DOHH2 (cell line): ENCODE results near the gene S100A4.
"Not testable (repeated sequence)": the region's sequence is repeated elsewhere in the genome, so short reads cannot be mapped to it uniquely, and the experiment has no call there.

Experiments used
- H3F3A ChIP-seq: fragments of 200-600 bp; sonication (generic), shearing (Covaris generic); 2 replicates; pipeline ENCODE4 v1.6.0; 2016; ENCODE audit warnings: antibody characterized with exemption, mild to moderate bottlenecking; ENCODE audit not compliant: control insufficient read depth, insufficient read depth
- H3K27ac ChIP-seq: fragments of 200-600 bp; sonication (generic); 2 replicates; pipeline ENCODE4 v1.5.1; 2014; ENCODE audit warnings: low read depth, mild to moderate bottlenecking, low read length, moderate library complexity
- H3K27me3 ChIP-seq: fragments of 200-600 bp; sonication (generic); 2 replicates; pipeline ENCODE4 v1.6.1; 2014; ENCODE audit warnings: mild to moderate bottlenecking, low read length, mixed read lengths; ENCODE audit not compliant: control insufficient read depth
- H3K36me3 ChIP-seq: fragments of 200-600 bp; sonication (generic); 2 replicates; pipeline ENCODE4 v1.6.1; 2014; ENCODE audit warnings: mild to moderate bottlenecking, low read length, moderate library complexity, mixed read lengths; ENCODE audit not compliant: control insufficient read depth
- H3K4me1 ChIP-seq: fragments of 200-600 bp; sonication (generic); 2 replicates; pipeline ENCODE4 v1.6.1; 2014; ENCODE audit warnings: mild to moderate bottlenecking, low read length, mixed read lengths; ENCODE audit not compliant: control insufficient read depth
- H3K4me2 ChIP-seq: fragments of 200-600 bp; sonication (generic); 2 replicates; pipeline ENCODE4 v1.6.0; 2014; ENCODE audit warnings: mild to moderate bottlenecking, low read length, moderate library complexity
- H3K4me3 ChIP-seq: fragments of 200-600 bp; sonication (generic); 2 replicates; pipeline ENCODE4 v1.5.1; 2014; ENCODE audit warnings: mild to moderate bottlenecking, low read length, mixed read lengths
- H3K79me2 ChIP-seq: fragments of 200-600 bp; sonication (generic); 2 replicates; pipeline ENCODE4 v1.6.1; 2014; ENCODE audit warnings: mild to moderate bottlenecking, low read length, mixed read lengths; ENCODE audit not compliant: control insufficient read depth
- H3K9me2 ChIP-seq: fragments of 200-600 bp; sonication (generic); replicated peaks from 2 replicates; pipeline ENCODE4 v1.6.1; 2014; ENCODE audit warnings: mild to moderate bottlenecking, low read length, mixed read lengths; ENCODE audit not compliant: control insufficient read depth
- H3K9me3 ChIP-seq: fragments of 200-600 bp; sonication (generic); 2 replicates; pipeline ENCODE4 v1.6.1; 2014; ENCODE audit warnings: antibody characterized with exemption, low read length, mixed read lengths; ENCODE audit not compliant: control insufficient read depth, insufficient read depth
- H4K20me1 ChIP-seq: fragments of 200-600 bp; sonication (generic); 2 replicates; pipeline ENCODE4 v1.6.0; 2014; ENCODE audit warnings: low read depth, mild to moderate bottlenecking, antibody characterized with exemption, low read length, moderate library complexity; ENCODE audit not compliant: control insufficient read depth, insufficient read depth
- EZH2phosphoT487 ChIP-seq: fragments of 200-600 bp; sonication (generic); IDR thresholded peaks from 2 replicates; pipeline ENCODE4 v1.6.1; 2017; ENCODE audit warnings: borderline replicate concordance, mild to moderate bottlenecking, antibody characterized with exemption, low read length, moderate library complexity, mixed read lengths
- TF ChIP-seq, protein P1 (sequence below): fragments of 200-600 bp; sonication (generic); IDR thresholded peaks from one replicate; pipeline ENCODE4 v1.5.1; 2014; ENCODE audit warnings: antibody characterized with exemption, mild to moderate bottlenecking, low read depth, low read length; ENCODE audit not compliant: poor library complexity, severe bottlenecking

Gene S100A4

DNA sequence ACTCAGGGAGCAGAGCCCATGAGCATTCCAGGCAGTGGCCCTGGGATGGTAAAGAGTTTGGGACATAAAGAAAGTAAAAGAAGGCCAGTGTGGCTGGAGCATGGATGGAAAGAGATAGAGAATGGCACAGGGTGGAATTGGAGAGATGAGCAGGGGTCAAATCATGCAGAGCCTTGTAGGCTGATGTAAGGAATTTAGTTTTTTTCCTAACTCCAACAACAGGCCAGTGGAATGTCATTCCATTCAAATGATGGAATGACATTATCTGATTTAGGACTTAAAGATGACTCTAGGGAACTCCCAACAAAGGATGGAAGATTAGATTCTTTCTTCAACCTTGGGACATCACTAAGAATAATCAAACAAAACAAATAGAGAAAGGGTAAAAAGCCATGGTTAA, 32.9 kb upstream of the S100A4 start:
- Histone ChIP-seq H3K27me3 (peaks cover 25% of the 10 kb centered on the region), H3F3A (no peaks in the 10 kb centered on the region), H3K36me3 (no peaks in the 10 kb centered on the region), H3K4me1 (no peaks in the 10 kb centered on the region), H3K4me2 (no peak overlapping the region), H3K9me3 (no peaks in the 10 kb centered on the region), H3K79me2 (no peaks in the 10 kb centered on the region), H3K4me3 (no peak overlapping the region), H4K20me1 (no peaks in the 10 kb centered on the region), H3K27ac (no peak overlapping the region), H3K9me2 (no peaks in the 10 kb centered on the region)
- no peak for TF ChIP-seq EZH2phosphoT487
- TF ChIP-seq, protein P1, sequence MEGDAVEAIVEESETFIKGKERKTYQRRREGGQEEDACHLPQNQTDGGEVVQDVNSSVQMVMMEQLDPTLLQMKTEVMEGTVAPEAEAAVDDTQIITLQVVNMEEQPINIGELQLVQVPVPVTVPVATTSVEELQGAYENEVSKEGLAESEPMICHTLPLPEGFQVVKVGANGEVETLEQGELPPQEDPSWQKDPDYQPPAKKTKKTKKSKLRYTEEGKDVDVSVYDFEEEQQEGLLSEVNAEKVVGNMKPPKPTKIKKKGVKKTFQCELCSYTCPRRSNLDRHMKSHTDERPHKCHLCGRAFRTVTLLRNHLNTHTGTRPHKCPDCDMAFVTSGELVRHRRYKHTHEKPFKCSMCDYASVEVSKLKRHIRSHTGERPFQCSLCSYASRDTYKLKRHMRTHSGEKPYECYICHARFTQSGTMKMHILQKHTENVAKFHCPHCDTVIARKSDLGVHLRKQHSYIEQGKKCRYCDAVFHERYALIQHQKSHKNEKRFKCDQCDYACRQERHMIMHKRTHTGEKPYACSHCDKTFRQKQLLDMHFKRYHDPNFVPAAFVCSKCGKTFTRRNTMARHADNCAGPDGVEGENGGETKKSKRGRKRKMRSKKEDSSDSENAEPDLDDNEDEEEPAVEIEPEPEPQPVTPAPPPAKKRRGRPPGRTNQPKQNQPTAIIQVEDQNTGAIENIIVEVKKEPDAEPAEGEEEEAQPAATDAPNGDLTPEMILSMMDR, result no peak

DNA sequence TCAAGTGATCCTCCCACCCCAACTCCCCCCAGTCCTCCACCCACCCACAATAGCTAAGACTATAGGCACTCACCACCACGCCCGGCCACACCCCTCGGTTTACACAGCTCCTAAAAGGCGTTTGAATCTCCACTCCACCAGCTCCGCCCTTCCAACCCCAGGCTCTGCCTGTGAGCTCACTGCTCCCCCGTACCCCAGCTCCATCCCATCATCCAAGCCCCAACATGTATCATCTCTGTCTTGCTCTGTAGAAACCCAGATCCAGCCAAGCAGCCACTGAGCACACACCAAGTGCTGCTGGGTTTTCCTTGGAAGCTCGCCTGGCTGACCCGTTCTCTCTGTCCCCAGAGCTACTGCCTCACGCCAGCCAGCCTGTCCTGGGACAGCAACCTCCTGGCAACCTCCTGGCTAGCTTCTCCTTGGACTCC, 32.0 kb upstream of the S100A4 start:
- Histone ChIP-seq H4K20me1 (no peaks in the 10 kb centered on the region), H3K27me3 (peaks cover 25% of the 10 kb centered on the region), H3K27ac (no peak overlapping the region), H3K4me1 (no peaks in the 10 kb centered on the region), H3K79me2 (no peaks in the 10 kb centered on the region), H3K4me2 (no peak overlapping the region), H3F3A (no peaks in the 10 kb centered on the region), H3K36me3 (no peaks in the 10 kb centered on the region), H3K4me3 (no peak overlapping the region), H3K9me3 (no peaks in the 10 kb centered on the region), H3K9me2 (no peaks in the 10 kb centered on the region)
- TF ChIP-seq, protein P1, result no peak
- no peak for TF ChIP-seq EZH2phosphoT487

DNA sequence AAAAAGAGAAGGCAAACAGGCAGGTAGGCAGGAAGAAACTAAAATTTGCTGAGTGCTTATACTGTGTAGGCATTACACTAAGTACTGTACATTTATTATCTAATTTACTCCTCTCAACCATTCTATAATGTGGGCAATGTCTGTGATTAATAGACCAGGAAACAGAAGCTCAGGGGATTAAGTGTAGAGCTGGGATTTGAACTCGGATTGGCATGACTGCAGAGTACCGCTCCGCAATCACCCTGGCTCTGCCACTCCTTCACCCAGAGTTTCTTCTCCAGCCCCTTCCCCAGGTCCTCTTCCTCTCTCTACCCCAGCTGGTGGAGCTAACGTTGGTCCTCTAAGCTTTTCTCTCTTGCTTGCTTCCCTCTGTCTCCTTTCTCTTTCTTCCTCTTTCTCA, 31.5 kb upstream of the S100A4 start:
- H3K27me3 ChIP-seq, result peaks cover 25% of the 10 kb centered on the region
- no peaks in the 10 kb centered on the region for H3K9me2 ChIP-seq
- H3F3A ChIP-seq, result no peaks in the 10 kb centered on the region
- no peak overlapping the region for H3K27ac ChIP-seq
- H3K36me3 ChIP-seq, result no peaks in the 10 kb centered on the region
- H3K4me3 ChIP-seq, result no peak overlapping the region
- no peak overlapping the region for H3K4me2 ChIP-seq
- no peaks in the 10 kb centered on the region for H3K4me1 ChIP-seq
- H3K79me2 ChIP-seq, result no peaks in the 10 kb centered on the region
- no peaks in the 10 kb centered on the region for H4K20me1 ChIP-seq
- no peaks in the 10 kb centered on the region for H3K9me3 ChIP-seq
- TF ChIP-seq EZH2phosphoT487, result no peak
- TF ChIP-seq, protein P1, result no peak

DNA sequence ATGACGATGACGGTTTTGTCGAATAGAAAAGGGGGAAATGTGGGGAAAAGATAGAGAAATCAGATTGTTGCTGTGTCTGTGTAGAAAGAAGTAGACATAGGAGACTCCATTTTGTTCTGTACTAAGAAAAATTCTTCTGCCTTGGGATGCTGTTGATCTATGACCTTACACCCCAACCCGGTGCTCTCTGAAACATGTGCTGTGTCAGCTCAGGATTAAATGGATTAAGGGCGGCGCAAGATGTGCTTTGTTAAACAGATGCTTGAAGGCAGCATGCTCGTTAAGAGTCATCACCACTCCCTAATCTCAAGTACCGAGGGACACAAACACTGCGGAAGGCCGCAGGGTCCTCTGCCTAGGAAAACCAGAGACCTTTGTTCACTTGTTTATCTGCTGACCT, 29.9 kb upstream of the S100A4 start:
- H3F3A ChIP-seq, H4K20me1 ChIP-seq, H3K4me1 ChIP-seq, H3K36me3 ChIP-seq, H3K9me2 ChIP-seq, H3K4me2 ChIP-seq, H3K4me3 ChIP-seq, H3K79me2 ChIP-seq, H3K27ac ChIP-seq, H3K9me3 ChIP-seq: not testable (repeated sequence)
- peaks cover 25% of the 10 kb centered on the region for H3K27me3 ChIP-seq

DNA sequence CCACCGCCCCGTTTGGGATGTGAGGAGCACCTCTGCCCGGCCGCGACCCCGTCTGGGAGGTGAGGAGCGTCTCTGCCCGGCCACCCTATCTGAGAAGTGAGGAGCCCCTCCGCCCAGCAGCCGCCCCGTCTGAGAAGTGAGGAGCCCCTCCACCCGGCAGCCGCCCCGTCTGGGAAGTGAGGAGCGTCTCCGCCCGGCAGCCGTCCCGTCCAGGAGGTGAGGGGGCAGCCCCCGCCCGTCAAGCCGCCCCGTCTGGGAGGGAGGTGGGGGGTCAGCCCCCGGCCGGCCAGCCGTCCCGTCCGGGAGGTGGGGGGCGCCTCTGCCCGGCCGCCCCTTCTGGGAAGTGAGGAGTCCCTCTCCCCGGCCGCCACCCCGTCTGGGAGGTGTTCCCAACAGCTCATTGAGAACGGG, 29.5 kb upstream of the S100A4 start:
- H3K4me1 ChIP-seq, H3K4me3 ChIP-seq, H3F3A ChIP-seq, H3K9me3 ChIP-seq, H3K79me2 ChIP-seq, H3K9me2 ChIP-seq, H3K27ac ChIP-seq, H4K20me1 ChIP-seq, H3K4me2 ChIP-seq, H3K36me3 ChIP-seq: not testable (repeated sequence)
- peaks cover 25% of the 10 kb centered on the region for H3K27me3 ChIP-seq
